CD14-positive monocyte (primary cell): ENCODE measurements around the gene ITPK1. TPM values are rescaled to one million over a fixed set of nuclear protein-coding genes. Genes with fewer than 3 reads are reported as not detected.
"Not testable (repeated sequence)": the region's sequence is repeated elsewhere in the genome, so short reads cannot be mapped to it uniquely, and the experiment has no call there.

ENCODE experiments used
- DNase-seq, 3 donors: peaks; one replicate each; pipeline ENCODE4 v3.0.0-alpha.2; 2011 to 2022
- H2AFZ ChIP-seq: 2 replicates; pipeline ENCODE4 v1.6.0; 2012; ENCODE audit warnings: mild to moderate bottlenecking, low read depth, low read length, inconsistent platforms; ENCODE audit not compliant: insufficient read depth, poor library complexity, severe bottlenecking
- H3K27ac ChIP-seq, 2 donors: 1 replicate in 1 of 2; 2 replicates in 1 of 2; pipeline ENCODE4 v1.5.1; 2012 to 2013; ENCODE audit warnings: low read length in 2 of 2, control low read depth in 1 of 2, inconsistent platforms in 1 of 2, low read depth in 1 of 2, mild to moderate bottlenecking in 1 of 2
- H3K27me3 ChIP-seq, 2 donors: one replicate each; pipeline versions ENCODE4 v1.6.0 to v1.6.1; 2011 to 2013; ENCODE audit warnings: low read length in 2 of 2; ENCODE audit not compliant: control insufficient read depth in 2 of 2, insufficient read depth in 2 of 2
- H3K36me3 ChIP-seq, 2 donors: replicated peaks in 1 of 2; 1 replicate in 1 of 2; 2 replicates in 1 of 2; pipeline versions ENCODE4 v1.5.1 to v1.6.1; 2012 to 2013; ENCODE audit warnings: low read length in 2 of 2, control low read depth in 1 of 2, inconsistent platforms in 1 of 2, mild to moderate bottlenecking in 1 of 2; ENCODE audit not compliant: insufficient read depth in 2 of 2, control insufficient read depth in 1 of 2
- H3K4me1 ChIP-seq, 2 donors: 1 replicate in 1 of 2; 2 replicates in 1 of 2; pipeline versions ENCODE4 v1.5.1 to v1.6.1; 2012 to 2013; ENCODE audit warnings: low read length in 2 of 2, control low read depth in 1 of 2, inconsistent platforms in 1 of 2, mild to moderate bottlenecking in 1 of 2, moderate library complexity in 1 of 2; ENCODE audit not compliant: insufficient read depth in 2 of 2, control insufficient read depth in 1 of 2
- H3K4me2 ChIP-seq: replicated peaks from 2 replicates; pipeline ENCODE3; 2012; ENCODE audit warnings: low read length, moderate library complexity, mild to moderate bottlenecking; ENCODE audit not compliant: poor library complexity, severe bottlenecking; ENCODE audit errors: extremely low read depth
- H3K4me3 ChIP-seq, 3 experiments: fragments of 200-600 bp in 1 of 3; sonication (generic) in 1 of 3; replicated peaks in 1 of 3; 1 replicate in 2 of 3; 2 replicates in 1 of 3; pipeline ENCODE4 v1.5.1; 2011 to 2013; ENCODE audit warnings: low read length in 3 of 3, mild to moderate bottlenecking in 3 of 3, control low read depth in 2 of 3, low read depth in 2 of 3, inconsistent platforms in 1 of 3, moderate library complexity in 1 of 3
- H3K79me2 ChIP-seq: 2 replicates; pipeline ENCODE4 v1.6.0; 2012; ENCODE audit warnings: mild to moderate bottlenecking, control low read depth, inconsistent platforms, low read length, moderate library complexity; ENCODE audit not compliant: insufficient read depth
- H3K9ac ChIP-seq: 2 replicates; pipeline ENCODE4 v1.6.0; 2017; ENCODE audit warnings: low read length, mild to moderate bottlenecking; ENCODE audit not compliant: insufficient read depth, poor library complexity, severe bottlenecking
- H3K9me3 ChIP-seq, 2 donors: replicated peaks in 1 of 2; 1 replicate in 1 of 2; 2 replicates in 1 of 2; pipeline versions ENCODE4 v1.5.1 to v1.6.1; 2012 to 2013; ENCODE audit warnings: low read length in 2 of 2, control low read depth in 1 of 2; ENCODE audit not compliant: control insufficient read depth in 1 of 2, insufficient read depth in 1 of 2
- H4K20me1 ChIP-seq: 2 replicates; pipeline ENCODE4 v1.6.0; 2012; ENCODE audit warnings: mild to moderate bottlenecking, low read length, control low read depth, moderate library complexity; ENCODE audit not compliant: insufficient read depth
- H3K27ac Mint-ChIP-seq, 7 donors: one replicate each; pipeline ENCODE4 v1.8.0; 2020; ENCODE audit warnings: mild to moderate bottlenecking in 7 of 7, mixed read lengths in 7 of 7, moderate library complexity in 6 of 7, inconsistent platforms in 2 of 7
- H3K27me3 Mint-ChIP-seq, 3 donors: one replicate each; pipeline ENCODE4 v1.8.0; 2021 to 2022; ENCODE audit warnings: low read depth in 3 of 3, mild to moderate bottlenecking in 3 of 3, mixed read lengths in 3 of 3, moderate library complexity in 3 of 3, inconsistent platforms in 1 of 3
- H3K36me3 Mint-ChIP-seq, 2 donors: one replicate each; pipeline ENCODE4 v1.8.0; 2020; ENCODE audit warnings: mixed read lengths in 2 of 2, inconsistent platforms in 1 of 2, mild to moderate bottlenecking in 1 of 2
- H3K4me1 Mint-ChIP-seq: one replicate; pipeline ENCODE4 v1.8.0; 2020; ENCODE audit warnings: mild to moderate bottlenecking, mixed read lengths
- H3K4me3 Mint-ChIP-seq, 2 donors: one replicate each; pipeline ENCODE4 v1.8.0; 2020; ENCODE audit warnings: mild to moderate bottlenecking in 2 of 2, mixed read lengths in 2 of 2, moderate library complexity in 1 of 2
- H3K9me3 Mint-ChIP-seq, 7 donors: one replicate each; pipeline ENCODE4 v1.8.0; 2020 to 2022; ENCODE audit warnings: mixed read lengths in 7 of 7, mild to moderate bottlenecking in 6 of 7, moderate library complexity in 6 of 7, inconsistent platforms in 2 of 7
- CTCF ChIP-seq: fragments of 200-600 bp; IDR thresholded peaks from one replicate; pipeline ENCODE4 v1.8.0; 2022; ENCODE audit warnings: antibody characterized with exemption, mild to moderate bottlenecking
- WGBS: methylation state at CpG from one replicate; pipeline ENCODE4 v1.1.5; 2013; ENCODE audit warnings: missing lambda C conversion rate; ENCODE audit not compliant: insufficient coverage; 5-methylcytosine and 5-hydroxymethylcytosine counted together
- intact Hi-C, 2 donors: fragments of 100-400 bp; cut with micrococcal nuclease; formaldehyde crosslinking; loops; one replicate each; pipeline versions ENCODE4 v1.15.0 to v1.15.1; 2023
- polyA plus RNA-seq, 3 donors: library from polyadenylated mRNA; depleted of rRNA in 1 of 3; unstranded in 2 of 3; stranded (reverse) in 1 of 3; fragments of 300-500 nt in 2 of 3; fragments of >200 nt in 1 of 3; fragmentation: Illumina TruSeq in 2 of 3; gene quantifications; 1 replicate in 2 of 3; 2 replicates in 1 of 3; pipeline ENCODE4 v1.2.3, GENCODE V29; 2012 to 2021

Gene ITPK1
- polyA plus RNA-seq, 3 donors: 57.1 to 144 (median 63.0) TPM

GRCh38 chr14:93133464-93133863 is 17.7 kb upstream of the ITPK1 start:
- intact Hi-C loops: no loop called here
- H3K36me3 ChIP-seq: no peaks in the 10 kb centered on the region
- H4K20me1 ChIP-seq: no peaks in the 10 kb centered on the region
- TF ChIP-seq CTCF: no peak
- H3K4me3 ChIP-seq: peak overlapping the region in 1 of 3 experiments; percentile 11
- H3K36me3 Mint-ChIP-seq: no peaks in the 10 kb centered on the region
- H3K9me3 Mint-ChIP-seq: no peaks in the 10 kb centered on the region
- 0% methylated on average over 3 of the region's 8 CpGs for WGBS
- no peak overlapping the region for H2AFZ ChIP-seq
- H3K27ac Mint-ChIP-seq: peak overlapping the region; percentile 87 to 98 (median 93)
- H3K79me2 ChIP-seq: no peaks in the 10 kb centered on the region
- peaks cover 64 to 75% of the 10 kb centered on the region in 2 donors for H3K4me1 ChIP-seq
- H3K9ac ChIP-seq: no peak overlapping the region
- H3K27ac ChIP-seq: peak overlapping the region; percentile 78 to 79
- DNase-seq: peak; percentile 77 to 92 (median 86)
- H3K4me1 Mint-ChIP-seq: peaks cover 57% of the 10 kb centered on the region
- peak overlapping the region in 1 of 2 donors; percentile 73 for H3K4me3 Mint-ChIP-seq
- no peaks in the 10 kb centered on the region for H3K9me3 ChIP-seq
- no peaks in the 10 kb centered on the region for H3K27me3 ChIP-seq
- H3K4me2 ChIP-seq: peak overlapping the region; percentile 25
- peaks cover 1 to 4% (median 1%) of the 10 kb centered on the region in 3 donors for H3K27me3 Mint-ChIP-seq

GRCh38 chr14:93132472-93133065 is 16.8 kb upstream of the ITPK1 start:
- Histone ChIP-seq H3K4me2 (peak overlapping the region; percentile 10), H3K79me2 (no peaks in the 10 kb centered on the region), H3K4me1 (peaks cover 73 to 84% of the 10 kb centered on the region in 2 donors), H2AFZ (no peak overlapping the region), H3K9ac (no peak overlapping the region), H3K4me3 (no peak overlapping the region), H3K27ac (peak overlapping the region; percentile 78 to 79), H3K9me3 (no peaks in the 10 kb centered on the region), H4K20me1 (no peaks in the 10 kb centered on the region), H3K27me3 (no peaks in the 10 kb centered on the region), H3K36me3 (no peaks in the 10 kb centered on the region)
- Mint-ChIP-seq H3K4me1 (peaks cover 66% of the 10 kb centered on the region), H3K36me3 (no peaks in the 10 kb centered on the region), H3K27me3 (peaks cover 0 to 4% (median 1%) of the 10 kb centered on the region in 3 donors), H3K9me3 (no peaks in the 10 kb centered on the region), H3K27ac (peak overlapping the region; percentile 87 to 98 (median 93)), H3K4me3 (peak overlapping the region in 1 of 2 donors; percentile 42)
- TF ChIP-seq CTCF: peak; percentile 61
- DNase-seq: peak in 2 of 3 donors; percentile 66 to 68
- intact Hi-C loops: no loop called here
- WGBS: 67% methylated on average over 5 of the region's 8 CpGs

- Histone ChIP-seq H3K27ac (peak overlapping the region in 1 of 2 donors; percentile 46), H3K4me1 (peaks cover 75 to 89% of the 10 kb centered on the region in 2 donors)
- H2AFZ ChIP-seq, H3K9me3 ChIP-seq, intact Hi-C loops, H3K36me3 ChIP-seq, H3K36me3 Mint-ChIP-seq, H4K20me1 ChIP-seq, H3K4me3 Mint-ChIP-seq, H3K9ac ChIP-seq, H3K27me3 Mint-ChIP-seq, H3K9me3 Mint-ChIP-seq, H3K4me2 ChIP-seq, H3K79me2 ChIP-seq, H3K27me3 ChIP-seq, H3K4me3 ChIP-seq: not testable (repeated sequence)
- no CpG with 5 or more reads among the region's 5 CpGs for WGBS
- Mint-ChIP-seq H3K4me1 (peaks cover 66% of the 10 kb centered on the region), H3K27ac (peak overlapping the region in 2 of 7 donors; percentile 25 to 56)
- DNase-seq: peak in 1 of 3 donors; percentile 34
Measured at GRCh38 chr14:93131257-93131820, 15.6 kb upstream of the ITPK1 start.
